HepG2 (cell line): Measurements from ENCODE around the gene SMIM14. TPM values are rescaled to one million over a fixed set of nuclear protein-coding genes. Genes with fewer than 3 reads are reported as not detected.

ENCODE experiments used
- ATAC-seq: fragments of 200-7000 bp; cut with Tn5 transposase; 3 replicates; pipeline ENCODE4 v1.9.1; 2020; ENCODE audit warnings: mild to moderate bottlenecking, moderate library complexity
- BruUV-seq: library from RNA; stranded (reverse); fragments of 400-500 nt; replicated peaks from 2 replicates; lab custom pipeline; 2021; lab: Mats Ljungman, UMichigan
- CTCF ChIA-PET: fragments of 300-600 bp; formaldehyde crosslinking; extraction: SDS; loops from one replicate; lab custom pipeline; 2021; ENCODE audit warnings: low total read pairs, inconsistent platforms, low intra/inter-chr PET ratio; lab: Yijun Ruan, JAX
- POLR2A ChIA-PET: fragments of 350-600 bp; sonication (Branson Sonifier 250); formaldehyde crosslinking; loops from one replicate; lab custom pipeline; 2020; ENCODE audit warnings: antibody characterized with exemption, inconsistent platforms; lab: Yijun Ruan, JAX
- DNase-seq: peaks from one replicate; pipeline ENCODE4 v3.0.0-alpha.2; 2015; ENCODE audit warnings: low spot score
- FAIRE-seq: peaks from 3 replicates; lab custom pipeline; 2011; peaks lifted over from hg19 to GRCh38; lab: Jason Lieb, UNC
- H2AFZ ChIP-seq: one replicate; pipeline ENCODE4 v1.6.1; 2011; ENCODE audit warnings: low read length, inconsistent platforms
- H3K27ac ChIP-seq: fragments of 300-600 bp; 3 replicates; pipeline ENCODE4 v1.8.0; 2011; ENCODE audit warnings: mixed run types, mild to moderate bottlenecking, mixed read lengths, low read length, inconsistent platforms; ENCODE audit not compliant: insufficient read depth; ENCODE audit errors: extremely low read length
- H3K27me3 ChIP-seq, 2 experiments: fragments of 200-600 bp in 1 of 2; 2 replicates in 1 of 2; 3 replicates in 1 of 2; pipeline versions ENCODE4 v1.6.0 to v1.8.0; 2011; ENCODE audit warnings: low read length in 2 of 2, mild to moderate bottlenecking in 2 of 2, moderate library complexity in 2 of 2, inconsistent platforms in 1 of 2; ENCODE audit not compliant: insufficient read depth in 2 of 2, control insufficient read depth in 1 of 2
- H3K36me3 ChIP-seq, 2 experiments: fragments of 200-600 bp in 1 of 2; replicated peaks in 1 of 2; 2 replicates in 1 of 2; 3 replicates in 1 of 2; pipeline versions ENCODE4 v1.5.1 to v1.8.0; 2011; ENCODE audit warnings: low read length in 2 of 2, inconsistent platforms in 1 of 2; ENCODE audit not compliant: insufficient read depth in 2 of 2, control insufficient read depth in 1 of 2
- H3K4me1 ChIP-seq: 2 replicates; pipeline ENCODE4 v1.5.1; 2012; ENCODE audit warnings: low read length, inconsistent platforms; ENCODE audit not compliant: insufficient read depth
- H3K4me2 ChIP-seq: 2 replicates; pipeline ENCODE4 v1.6.0; 2011; ENCODE audit warnings: low read depth, low read length, inconsistent platforms
- H3K4me3 ChIP-seq, 3 experiments: fragments of 200-600 bp in 1 of 3; sonication (generic), shearing (Covaris generic) in 1 of 3; replicated peaks in 1 of 3; 2 replicates each; pipeline ENCODE4 v1.5.1; 2011 to 2016; ENCODE audit warnings: low read length in 3 of 3, inconsistent platforms in 2 of 3, low read depth in 2 of 3, mild to moderate bottlenecking in 2 of 3, control low read depth in 1 of 3, mixed read lengths in 1 of 3; ENCODE audit not compliant: insufficient read depth in 1 of 3
- H3K79me2 ChIP-seq: one replicate; pipeline ENCODE4 v1.6.1; 2011; ENCODE audit warnings: low read length, inconsistent platforms; ENCODE audit not compliant: insufficient read depth
- H3K9ac ChIP-seq: 2 replicates; pipeline ENCODE4 v1.6.0; 2011; ENCODE audit warnings: mild to moderate bottlenecking, low read depth, low read length, inconsistent platforms; ENCODE audit not compliant: insufficient read depth
- H3K9me3 ChIP-seq: 2 replicates; pipeline ENCODE4 v1.5.1; 2012; ENCODE audit warnings: mild to moderate bottlenecking, low read length
- H4K20me1 ChIP-seq: 2 replicates; pipeline ENCODE4 v1.6.0; 2011; ENCODE audit warnings: inconsistent platforms, mild to moderate bottlenecking, low read length, moderate library complexity; ENCODE audit not compliant: insufficient read depth
- GATA4 ChIP-seq: sonication (generic); IDR thresholded peaks from 2 replicates; pipeline ENCODE4 v1.6.1; 2016; ENCODE audit warnings: antibody characterized with exemption, low read depth, borderline replicate concordance
- GTF3A ChIP-seq: sonication (generic); formaldehyde crosslinking; conservative IDR thresholded peaks from 2 replicates; pipeline ENCODE4 v1.4.0; 2020; ENCODE audit warnings: mild to moderate bottlenecking, missing genetic modification reagents
- KLF9 ChIP-seq: IDR thresholded peaks from 2 replicates; pipeline ENCODE4 v1.6.1; 2016; ENCODE audit warnings: low read depth
- MBD4 ChIP-seq: IDR thresholded peaks from 2 replicates; pipeline ENCODE4 v1.6.1; 2012; ENCODE audit warnings: low read length, inconsistent platforms, borderline replicate concordance
- ZBTB38 ChIP-seq: sonication (generic); formaldehyde crosslinking; IDR thresholded peaks from 2 replicates; pipeline ENCODE4 v1.5.1; 2020; ENCODE audit warnings: mild to moderate bottlenecking, missing genetic modification reagents
- ZFP62 ChIP-seq: sonication (generic); formaldehyde crosslinking; IDR thresholded peaks from 2 replicates; pipeline ENCODE4 v1.4.0; 2020; ENCODE audit warnings: missing genetic modification reagents
- ZNF17 ChIP-seq: sonication (generic); formaldehyde crosslinking; IDR thresholded peaks from 2 replicates; pipeline ENCODE4 v1.5.0; 2020; ENCODE audit warnings: mild to moderate bottlenecking, missing genetic modification reagents
- ZNF7 ChIP-seq: IDR thresholded peaks from 2 replicates; pipeline ENCODE4 v1.6.1; 2016; ENCODE audit warnings: missing biosample characterization, missing genetic modification reagents
- WGBS: methylation state at CpG from one replicate; pipeline ENCODE4 v1.1.6; 2017; ENCODE audit warnings: low lambda C conversion rate; 5-methylcytosine and 5-hydroxymethylcytosine counted together
- in situ Hi-C: cut with HindIII; loops from 2 replicates; pipeline ENCODE4 v1.10.0; 2017; ENCODE audit warnings: low pct_unique_long_range_greater_than_20kb; ENCODE audit not compliant: extremely low pct_ligation_motif_present
- intact Hi-C: fragments of 100-400 bp; cut with micrococcal nuclease; formaldehyde crosslinking; loops from one replicate; pipeline ENCODE4 v1.10.0; 2022; ENCODE audit not compliant: unreplicated experiment
- polyA plus RNA-seq, 8 experiments: library from polyadenylated mRNA; depleted of rRNA in 3 of 8; stranded (reverse) in 7 of 8; unstranded in 1 of 8; fragments of >200 nt; fragmentation: Illumina TruSeq in 4 of 8; extraction: Trizol in 4 of 8; gene quantifications; 2 replicates each; pipeline versions ENCODE4 v1.2.1 to v1.2.3, GENCODE V29; 2011 to 2016; ENCODE audit warnings: low read depth in 4 of 8, missing spikeins in 1 of 8, mixed read lengths in 1 of 8; ENCODE audit not compliant: insufficient read depth in 1 of 8
- total RNA-seq, 5 experiments: library from RNA; depleted of rRNA; stranded (reverse); fragments of >200 nt; fragmentation: Illumina TruSeq; extraction: Trizol; gene quantifications; 2 replicates each; pipeline ENCODE4 v1.2.3, GENCODE V29; 2016; ENCODE audit warnings: low read depth in 1 of 5
- TF ChIP-seq, protein P1 (sequence below): sonication (generic); formaldehyde crosslinking; IDR thresholded peaks from 2 replicates; pipeline ENCODE4 v1.5.1; 2020; ENCODE audit warnings: missing genetic modification reagents, mild to moderate bottlenecking, borderline replicate concordance
- TF ChIP-seq, protein P2 (sequence below): sonication (generic); formaldehyde crosslinking; IDR thresholded peaks from 2 replicates; pipeline ENCODE4 v1.9.0; 2021; ENCODE audit warnings: missing genetic modification reagents, borderline replicate concordance

The SMIM14 gene
- total and polyA plus RNA-seq, 2 of the 13 experiments (the other 11 are each of a cell fraction or from before 2014, with no cell fraction given) = 16.3 to 28.1 TPM

DNA sequence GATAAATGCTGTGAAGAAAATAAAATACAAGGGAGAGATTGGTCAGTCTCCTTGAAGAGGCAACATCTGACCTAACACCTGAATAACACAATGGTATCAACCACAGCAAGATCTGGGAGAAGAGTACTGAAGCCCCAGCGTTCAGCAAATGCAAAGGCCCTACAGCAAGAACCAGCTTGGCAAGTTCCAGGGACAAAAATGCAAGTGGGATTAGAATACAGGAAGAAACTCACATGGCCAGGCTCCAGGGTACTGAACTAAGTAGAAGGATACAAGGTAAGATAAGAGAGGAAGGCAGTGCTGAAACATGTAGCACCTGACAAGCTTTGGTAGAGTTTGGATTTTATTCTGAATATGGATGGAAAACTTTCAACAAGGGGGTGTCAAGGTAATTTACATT, 3.6 kb downstream of the SMIM14 start:
- ChIA-PET CTCF (no interaction called here), POLR2A (no interaction called here)
- Histone ChIP-seq H3K27ac (no peak overlapping the region), H3K27me3 (no peaks in the 10 kb centered on the region; a peak in 1 of 5 replicates), H3K4me1 (peaks cover 27% of the 10 kb centered on the region), H3K9me3 (no peaks in the 10 kb centered on the region), H3K36me3 (peaks cover 0 to 1% of the 10 kb centered on the region in 2 experiments; a peak in 1 of 5 replicates), H3K9ac (no peak overlapping the region), H3K79me2 (peaks cover 24% of the 10 kb centered on the region), H3K4me2 (no peak overlapping the region), H3K4me3 (no peak overlapping the region), H4K20me1 (no peaks in the 10 kb centered on the region), H2AFZ (no peak overlapping the region)
- intact Hi-C loops (loop anchor here (10.0 kb wide), 1 partner anchor 170 kb away; no protein-coding TSS in a partner anchor), in situ Hi-C loops (loop anchor here (5.0 kb wide), 1 partner anchor 108 kb away; the partner anchor contains the start of gene UGDH)
- ATAC-seq = no peak
- 100% methylated on average over 1 of the region's 1 CpG for WGBS
- TF ChIP-seq GTF3A (CRISPR knock-in tag) (no peak), MBD4 (no peak), ZNF7 (CRISPR knock-in tag) (no peak), GATA4 (no peak), KLF9 (CRISPR knock-in tag) (no peak), ZFP62 (no peak), ZNF17 (CRISPR knock-in tag) (no peak), ZBTB38 (CRISPR knock-in tag) (no peak)
- TF ChIP-seq, protein P1, sequence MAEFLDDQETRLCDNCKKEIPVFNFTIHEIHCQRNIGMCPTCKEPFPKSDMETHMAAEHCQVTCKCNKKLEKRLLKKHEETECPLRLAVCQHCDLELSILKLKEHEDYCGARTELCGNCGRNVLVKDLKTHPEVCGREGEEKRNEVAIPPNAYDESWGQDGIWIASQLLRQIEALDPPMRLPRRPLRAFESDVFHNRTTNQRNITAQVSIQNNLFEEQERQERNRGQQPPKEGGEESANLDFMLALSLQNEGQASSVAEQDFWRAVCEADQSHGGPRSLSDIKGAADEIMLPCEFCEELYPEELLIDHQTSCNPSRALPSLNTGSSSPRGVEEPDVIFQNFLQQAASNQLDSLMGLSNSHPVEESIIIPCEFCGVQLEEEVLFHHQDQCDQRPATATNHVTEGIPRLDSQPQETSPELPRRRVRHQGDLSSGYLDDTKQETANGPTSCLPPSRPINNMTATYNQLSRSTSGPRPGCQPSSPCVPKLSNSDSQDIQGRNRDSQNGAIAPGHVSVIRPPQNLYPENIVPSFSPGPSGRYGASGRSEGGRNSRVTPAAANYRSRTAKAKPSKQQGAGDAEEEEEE (CRISPR knock-in tag) = no peak
- TF ChIP-seq, protein P2, sequence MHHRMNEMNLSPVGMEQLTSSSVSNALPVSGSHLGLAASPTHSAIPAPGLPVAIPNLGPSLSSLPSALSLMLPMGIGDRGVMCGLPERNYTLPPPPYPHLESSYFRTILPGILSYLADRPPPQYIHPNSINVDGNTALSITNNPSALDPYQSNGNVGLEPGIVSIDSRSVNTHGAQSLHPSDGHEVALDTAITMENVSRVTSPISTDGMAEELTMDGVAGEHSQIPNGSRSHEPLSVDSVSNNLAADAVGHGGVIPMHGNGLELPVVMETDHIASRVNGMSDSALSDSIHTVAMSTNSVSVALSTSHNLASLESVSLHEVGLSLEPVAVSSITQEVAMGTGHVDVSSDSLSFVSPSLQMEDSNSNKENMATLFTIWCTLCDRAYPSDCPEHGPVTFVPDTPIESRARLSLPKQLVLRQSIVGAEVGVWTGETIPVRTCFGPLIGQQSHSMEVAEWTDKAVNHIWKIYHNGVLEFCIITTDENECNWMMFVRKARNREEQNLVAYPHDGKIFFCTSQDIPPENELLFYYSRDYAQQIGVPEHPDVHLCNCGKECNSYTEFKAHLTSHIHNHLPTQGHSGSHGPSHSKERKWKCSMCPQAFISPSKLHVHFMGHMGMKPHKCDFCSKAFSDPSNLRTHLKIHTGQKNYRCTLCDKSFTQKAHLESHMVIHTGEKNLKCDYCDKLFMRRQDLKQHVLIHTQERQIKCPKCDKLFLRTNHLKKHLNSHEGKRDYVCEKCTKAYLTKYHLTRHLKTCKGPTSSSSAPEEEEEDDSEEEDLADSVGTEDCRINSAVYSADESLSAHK (CRISPR knock-in tag) = no peak
- BruUV-seq = no TSS peak
- no peak for FAIRE-seq
- no peak for DNase-seq
